K562 (cell line): Measurements from ENCODE around the gene TECPR1. TPM values are rescaled to one million over a fixed set of nuclear protein-coding genes. Genes with fewer than 3 reads are reported as not detected.

Experiments used
- ATAC-seq: fragments of 200-7000 bp; cut with Tn5 transposase; 3 replicates; pipeline ENCODE4 v1.9.1; 2020; ENCODE audit warnings: moderate library complexity
- BruUV-seq: library from RNA; stranded (reverse); fragments of 400-500 nt; replicated peaks from 2 replicates; lab custom pipeline; 2021; lab: Mats Ljungman, UMichigan
- CTCF ChIA-PET: fragments of 300-600 bp; formaldehyde crosslinking; extraction: SDS; loops from one replicate; lab custom pipeline; 2021; ENCODE audit warnings: low intra/inter-chr PET ratio; lab: Yijun Ruan, JAX
- POLR2A ChIA-PET: fragments of 300-600, 350-650 bp; sonication (Branson Sonifier 250); formaldehyde crosslinking; extraction: SDS; loops from one replicate; lab custom pipeline; 2021; ENCODE audit warnings: antibody characterized with exemption, inconsistent platforms; lab: Yijun Ruan, JAX
- DNase-seq, 4 experiments: peaks; one replicate each; pipeline versions ENCODE4 v3.0.0 to v3.0.0-alpha.2; 2011 to 2018; ENCODE audit warnings: low spot score in 3 of 4, mixed read lengths in 3 of 4; ENCODE audit errors: extremely low read depth in 1 of 4
- FAIRE-seq: peaks from 2 replicates; lab custom pipeline; 2011; peaks lifted over from hg19 to GRCh38; lab: Jason Lieb, UNC
- H2AFZ ChIP-seq: 2 replicates; pipeline ENCODE4 v1.6.0; 2011; ENCODE audit warnings: low read depth, low read length, control low read depth, inconsistent platforms
- H3K27ac ChIP-seq: fragments of 200-600 bp; 3 replicates; pipeline ENCODE4 v1.8.0; 2011; ENCODE audit warnings: low read depth, mild to moderate bottlenecking, control low read depth, inconsistent platforms, low read length, moderate library complexity, mixed read lengths; ENCODE audit errors: extremely low read depth
- H3K27me3 ChIP-seq, 2 experiments: fragments of 300-600 bp in 1 of 2; 2 replicates in 1 of 2; 3 replicates in 1 of 2; pipeline versions ENCODE4 v1.6.0 to v1.8.0; 2011; ENCODE audit warnings: inconsistent platforms in 2 of 2, low read length in 2 of 2, mild to moderate bottlenecking in 1 of 2, mixed read lengths in 1 of 2, moderate library complexity in 1 of 2; ENCODE audit not compliant: control insufficient read depth in 2 of 2, insufficient read depth in 2 of 2
- H3K36me3 ChIP-seq: fragments of 300-600 bp; 3 replicates; pipeline ENCODE4 v1.8.0; 2011; ENCODE audit warnings: mild to moderate bottlenecking, low read length, inconsistent platforms; ENCODE audit not compliant: control insufficient read depth, insufficient read depth
- H3K4me1 ChIP-seq, 2 experiments: fragments of 200-600 bp in 1 of 2; replicated peaks in 1 of 2; 2 replicates in 1 of 2; 3 replicates in 1 of 2; pipeline versions ENCODE4 v1.5.1 to v1.8.0; 2011; ENCODE audit warnings: inconsistent platforms in 2 of 2, low read length in 2 of 2, mild to moderate bottlenecking in 1 of 2, mixed read lengths in 1 of 2, moderate library complexity in 1 of 2; ENCODE audit not compliant: control insufficient read depth in 2 of 2, insufficient read depth in 2 of 2
- H3K4me2 ChIP-seq: 2 replicates; pipeline ENCODE4 v1.6.1; 2011; ENCODE audit warnings: low read length, control low read depth, inconsistent platforms, mixed read lengths; ENCODE audit not compliant: insufficient read depth
- H3K4me3 ChIP-seq: fragments of 200-600 bp; sonication (generic), shearing (Covaris generic); 2 replicates; pipeline ENCODE4 v1.5.1; 2016; ENCODE audit warnings: control low read depth, inconsistent platforms
- H3K79me2 ChIP-seq: fragments of 200-600 bp; 3 replicates; pipeline ENCODE4 v1.8.0; 2011; ENCODE audit warnings: low read length, inconsistent platforms; ENCODE audit not compliant: control insufficient read depth, insufficient read depth
- H3K9ac ChIP-seq, 2 experiments: 2 replicates each; pipeline versions ENCODE4 v1.6.0 to v1.6.1; 2011; ENCODE audit warnings: low read depth in 2 of 2, low read length in 2 of 2, control low read depth in 1 of 2, inconsistent platforms in 1 of 2, mild to moderate bottlenecking in 1 of 2, mixed read lengths in 1 of 2; ENCODE audit not compliant: insufficient read depth in 1 of 2
- H3K9me1 ChIP-seq: one replicate; pipeline ENCODE4 v1.6.0; 2011; ENCODE audit warnings: inconsistent platforms, mild to moderate bottlenecking, low read length, moderate library complexity; ENCODE audit not compliant: control insufficient read depth, insufficient read depth
- H3K9me3 ChIP-seq: replicated peaks from 2 replicates; pipeline ENCODE4 v1.5.1; 2011; ENCODE audit warnings: low read depth, low read length, inconsistent platforms; ENCODE audit not compliant: control insufficient read depth, insufficient read depth
- H4K20me1 ChIP-seq: replicated peaks from 2 replicates; pipeline ENCODE4 v1.6.1; 2011; ENCODE audit warnings: low read length, inconsistent platforms, mixed read lengths; ENCODE audit not compliant: control insufficient read depth, insufficient read depth
- COPS2 ChIP-seq: fragments of 450-650 bp; conservative IDR thresholded peaks from 2 replicates; pipeline ENCODE4 v1.6.1; 2016; ENCODE audit warnings: mild to moderate bottlenecking, moderate library complexity
- HDGF ChIP-seq: fragments of 450-650 bp; IDR thresholded peaks from 2 replicates; pipeline ENCODE4 v1.6.1; 2016
- HEY1 ChIP-seq: fragments of 250-450 bp; sonication (Bioruptor Pico); IDR thresholded peaks from 2 replicates; pipeline ENCODE4 v1.5.0; 2020; ENCODE audit warnings: mild to moderate bottlenecking, moderate library complexity, borderline replicate concordance
- IFI16 ChIP-seq: fragments of 250-450 bp; sonication (Bioruptor Pico); IDR thresholded peaks from 2 replicates; pipeline ENCODE4 v2.1.2; 2022; ENCODE audit warnings: mild to moderate bottlenecking, inconsistent platforms
- MAFK ChIP-seq: IDR thresholded peaks from 2 replicates; pipeline ENCODE4 v1.6.1; 2011; ENCODE audit warnings: low read length, improper control_type of control experiment
- MEF2D ChIP-seq: conservative IDR thresholded peaks from 2 replicates; pipeline ENCODE4 v1.6.1; 2016; ENCODE audit warnings: low read depth, missing genetic modification characterization, missing compliant biosample characterization
- NFE2L1 ChIP-seq: fragments of 450-650 bp; IDR thresholded peaks from 2 replicates; pipeline ENCODE4 v1.6.1; 2016; ENCODE audit warnings: missing genetic modification characterization, low read depth, mild to moderate bottlenecking, missing compliant biosample characterization, moderate library complexity, borderline replicate concordance
- PHF20 ChIP-seq: fragments of 450-650 bp; IDR thresholded peaks from 2 replicates; pipeline ENCODE4 v1.6.1; 2018; ENCODE audit not compliant: partially characterized antibody
- POU5F1 ChIP-seq: fragments of 150-350 bp; IDR thresholded peaks from 2 replicates; pipeline ENCODE4 v1.6.1; 2014; ENCODE audit warnings: borderline replicate concordance, low read length, low read depth, mild to moderate bottlenecking; ENCODE audit not compliant: partially characterized antibody
- PRPF4 ChIP-seq: fragments of 200-400 bp; formaldehyde crosslinking; IDR thresholded peaks from one replicate; pipeline ENCODE4 v1.6.1; 2017; ENCODE audit warnings: low read length, low read depth, mild to moderate bottlenecking; ENCODE audit not compliant: insufficient read depth, poor library complexity, severe bottlenecking
- SMAD4 ChIP-seq: fragments of 250-450 bp; sonication (Bioruptor Pico); conservative IDR thresholded peaks from 2 replicates; pipeline ENCODE4 v1.8.0; 2021; ENCODE audit warnings: inconsistent platforms, mild to moderate bottlenecking, moderate library complexity
- SRSF7 ChIP-seq: fragments of 200-400 bp; formaldehyde crosslinking; optimal IDR thresholded peaks from 2 replicates; pipeline ENCODE3; 2017; ENCODE audit warnings: mild to moderate bottlenecking, low read depth, low read length
- TCF15 ChIP-seq: fragments of 250-450 bp; sonication (Bioruptor Pico); IDR thresholded peaks from 2 replicates; pipeline ENCODE4 v1.8.0; 2022; ENCODE audit warnings: moderate library complexity, mild to moderate bottlenecking, inconsistent platforms
- TCF7 ChIP-seq: sonication (generic); IDR thresholded peaks from 2 replicates; pipeline ENCODE4 v1.6.1; 2016; ENCODE audit warnings: antibody characterized with exemption, borderline replicate concordance
- ZNF124 ChIP-seq: sonication (generic); formaldehyde crosslinking; IDR thresholded peaks from 2 replicates; pipeline ENCODE4 v1.8.1; 2022; ENCODE audit warnings: missing genetic modification reagents
- ZZZ3 ChIP-seq: fragments of 450-650 bp; IDR thresholded peaks from 2 replicates; pipeline ENCODE4 v1.6.1; 2016; ENCODE audit warnings: antibody characterized with exemption, mild to moderate bottlenecking, moderate library complexity
- WGBS: fragments of 100-300 bp; shearing (Covaris generic); methylation state at CpG from one replicate; pipeline ENCODE4 v1.1.6; 2016; ENCODE audit warnings: low coverage, mixed read lengths; ENCODE audit not compliant: insufficient coverage; ENCODE audit errors: missing lambda C conversion rate; 5-methylcytosine and 5-hydroxymethylcytosine counted together
- in situ Hi-C: fragments of 300-500 bp; cut with MboI; formaldehyde crosslinking; loops from 4 replicates; pipeline ENCODE4 v1.15.0; 2018; ENCODE audit warnings: inconsistent platforms, mixed read lengths
- intact Hi-C: fragments of 100-400 bp; cut with micrococcal nuclease; formaldehyde crosslinking; loops from 2 replicates; pipeline ENCODE4 v1.14.2; 2022
- polyA plus RNA-seq, 8 experiments: library from polyadenylated mRNA; depleted of rRNA in 4 of 8; stranded (reverse) in 5 of 8; unstranded in 3 of 8; fragments of >200 nt; fragmentation: Nextera tagmentation in 2 of 8; fragmentation: Illumina TruSeq in 1 of 8; extraction: Ambion mirVana in 2 of 8; extraction: Trizol in 1 of 8; gene quantifications; 2 replicates each; pipeline versions ENCODE4 v1.2.1 to v1.2.3, GENCODE V29; 2011 to 2014; ENCODE audit warnings: inconsistent platforms in 1 of 8, missing spikeins in 1 of 8
- total RNA-seq, 7 experiments: library from RNA; depleted of rRNA in 6 of 7; stranded (reverse); fragments of >200 nt in 6 of 7; fragmentation: Illumina TruSeq in 2 of 7; extraction: Trizol in 2 of 7; gene quantifications; 2 replicates each; pipeline versions ENCODE4 v1.2.1 to v1.2.3, GENCODE V29; 2011 to 2021; ENCODE audit warnings: low replicate concordance in 1 of 7

The TECPR1 gene
- total and polyA plus RNA-seq, 9 of the 15 experiments (the other 6 are each of a cell fraction or from before 2014, with no cell fraction given) = 0.17 to 15.0 (median 2.2) TPM

- TF ChIP-seq SRSF7 = no peak
- no peak for TF ChIP-seq TCF7
- TF ChIP-seq MEF2D (tag) = no peak
These were observed 37.2 kb downstream of the TECPR1 start (continued) for GRCh38 chr7:98214811-98215321.

- CTCF ChIA-PET = no interaction called here
- Histone ChIP-seq H3K79me2 (no peaks in the 10 kb centered on the region), H3K4me3 (no peak overlapping the region), H3K9me3 (no peaks in the 10 kb centered on the region), H3K4me1 (peaks cover 11 to 52% of the 10 kb centered on the region in 2 experiments; a peak in 4 of 5 replicates), H3K27ac (no peak overlapping the region), H3K9ac (no peak overlapping the region; a peak in 1 of 4 replicates), H4K20me1 (peaks cover 12% of the 10 kb centered on the region), H3K4me2 (no peak overlapping the region)
- no peak for DNase-seq
- no peak for TF ChIP-seq PHF20
- TF ChIP-seq IFI16 (CRISPR knock-in tag) = no peak
- no peak for TF ChIP-seq ZZZ3
- TF ChIP-seq MAFK = no peak
- no peak for TF ChIP-seq ZNF124
- no peak for TF ChIP-seq POU5F1
- TF ChIP-seq HDGF = no peak
- TF ChIP-seq SMAD4 = no peak
- no peak for TF ChIP-seq PRPF4
- TF ChIP-seq TCF15 (CRISPR knock-in tag) = no peak
- no peak for TF ChIP-seq COPS2
- TF ChIP-seq HEY1 = no peak
- no peak for TF ChIP-seq NFE2L1 (tag)
- TF ChIP-seq, all 486 proteins: peak for 0
- 0 out of 3 replicates have a peak, but pooled peaks cover 2% of the 10 kb centered on the region for H3K36me3 ChIP-seq
- no peaks in the 10 kb centered on the region for H3K9me1 ChIP-seq
- POLR2A ChIA-PET = interaction anchor here (0.6 kb wide), 1 partner anchor 16 kb away, joined by 3 read pairs; no protein-coding TSS in a partner anchor
- 34% methylated on average over 22 of the region's 25 CpGs for WGBS
- FAIRE-seq (no peak), ATAC-seq (no peak)
- H3K27me3 ChIP-seq = peaks cover 14 to 35% of the 10 kb centered on the region in 2 experiments; a peak in 4 of 5 replicates
- BruUV-seq = no TSS peak
- intact Hi-C loops = no loop called here
- no peak overlapping the region for H2AFZ ChIP-seq
- in situ Hi-C loops = no loop called here
These were observed 37.9 kb downstream of the TECPR1 start for GRCh38 chr7:98213888-98214810.
